NOMO-1 (cell line): ENCODE measurements around the gene CALD1.

Experiments used
- DNase-seq, 2 experiments: peaks; one replicate each; lab custom pipeline; 2025; ENCODE audit not compliant: unreplicated experiment in 2 of 2; lab: John Stamatoyannopoulos, UW

CALD1 gene

DNA sequence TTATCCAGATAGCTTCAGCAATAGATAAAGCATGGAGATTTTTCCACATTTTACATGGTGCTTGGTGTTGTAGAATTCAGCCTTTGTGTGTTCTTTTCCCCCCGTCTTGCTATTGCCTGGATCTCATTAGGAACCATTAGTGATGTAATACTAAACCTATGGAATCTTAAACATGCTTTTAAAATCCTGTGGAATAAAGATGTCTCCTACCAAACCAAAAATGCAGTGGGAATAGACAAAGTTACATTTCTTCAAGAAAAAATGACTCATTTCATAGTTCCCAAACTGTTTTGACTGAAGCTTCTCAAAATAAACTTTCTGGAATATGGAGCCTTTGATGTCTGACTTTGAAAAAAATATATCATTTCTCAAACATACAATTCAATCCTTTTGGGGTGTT, 44.0 kb downstream of the CALD1 start:
- no peak for DNase-seq

DNA sequence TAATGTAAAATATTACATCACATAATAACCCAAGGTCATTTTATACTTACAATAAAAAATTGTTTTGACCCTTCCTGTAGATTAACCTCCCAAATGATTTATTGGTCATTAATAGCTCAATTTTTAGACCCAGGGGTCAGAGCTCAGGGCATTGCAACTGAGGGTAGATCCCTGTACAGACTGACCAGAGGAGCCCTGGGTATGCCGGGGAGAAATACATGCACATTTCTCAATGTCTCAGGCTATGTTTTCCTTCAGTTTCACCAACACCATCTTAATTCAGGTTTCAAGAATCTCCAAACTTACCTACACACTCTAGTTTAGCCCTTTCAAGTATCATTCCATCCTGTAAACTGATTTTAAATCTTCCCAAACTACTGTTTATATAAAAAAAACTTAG, 46.2 kb downstream of the CALD1 start:
- no peak for DNase-seq

DNA sequence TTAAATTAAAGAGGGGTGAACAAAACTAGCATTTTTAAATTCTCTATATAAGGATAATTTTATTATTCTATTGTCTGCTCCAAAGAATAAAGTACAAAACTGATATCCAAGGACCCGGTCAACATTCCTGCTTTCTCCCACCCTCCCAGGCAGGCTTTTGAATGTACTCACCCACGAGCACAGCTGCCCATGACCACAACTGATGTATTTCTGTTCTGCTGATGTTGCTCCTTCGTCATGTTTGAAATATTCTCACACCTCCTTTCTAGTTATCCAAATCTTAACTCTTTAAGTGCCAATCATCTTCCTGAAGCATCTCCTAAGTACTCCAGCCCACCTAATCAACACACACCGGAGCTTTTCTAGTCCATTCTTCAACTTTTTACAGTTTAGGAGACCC, 46.7 kb downstream of the CALD1 start:
- no peak for DNase-seq

DNA sequence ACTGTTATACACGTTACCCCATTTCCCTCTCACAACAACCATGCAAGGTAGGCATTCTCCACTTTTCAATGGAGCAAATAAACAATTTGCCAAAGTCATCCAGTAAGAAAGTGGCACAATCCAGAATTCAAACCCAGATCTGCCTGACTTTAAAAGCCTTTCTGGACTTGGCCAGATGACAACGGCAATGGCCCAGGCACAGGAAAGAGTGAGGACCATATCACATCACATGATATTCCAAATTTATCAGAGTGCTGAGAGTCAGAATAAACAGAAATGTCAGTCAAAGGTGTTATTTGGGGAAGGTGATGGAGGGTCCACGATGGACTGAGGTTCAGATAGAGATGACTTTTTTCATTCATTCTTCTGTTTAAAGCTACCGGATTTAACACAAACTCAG, 48.0 kb downstream of the CALD1 start:
- no peak for DNase-seq

DNA sequence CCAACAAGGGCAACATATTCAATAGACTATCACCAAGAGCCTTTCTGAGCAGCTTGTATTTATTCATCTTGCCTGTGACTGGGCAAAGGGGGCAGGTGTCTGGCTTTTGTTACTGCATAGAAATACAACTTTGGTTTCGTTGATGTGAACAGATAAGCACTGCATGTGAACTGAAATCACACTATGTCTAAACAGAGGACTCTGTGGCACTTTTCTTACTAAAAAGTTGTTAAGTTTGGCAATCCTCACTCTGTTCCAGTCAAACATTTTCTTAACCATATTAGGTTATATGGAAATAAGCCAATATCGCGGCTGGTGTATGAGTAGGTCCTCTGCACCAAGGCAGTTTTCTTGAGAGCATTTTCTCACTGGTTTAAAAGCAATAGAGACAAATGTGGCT, 48.5 kb downstream of the CALD1 start:
- DNase-seq = no peak

DNA sequence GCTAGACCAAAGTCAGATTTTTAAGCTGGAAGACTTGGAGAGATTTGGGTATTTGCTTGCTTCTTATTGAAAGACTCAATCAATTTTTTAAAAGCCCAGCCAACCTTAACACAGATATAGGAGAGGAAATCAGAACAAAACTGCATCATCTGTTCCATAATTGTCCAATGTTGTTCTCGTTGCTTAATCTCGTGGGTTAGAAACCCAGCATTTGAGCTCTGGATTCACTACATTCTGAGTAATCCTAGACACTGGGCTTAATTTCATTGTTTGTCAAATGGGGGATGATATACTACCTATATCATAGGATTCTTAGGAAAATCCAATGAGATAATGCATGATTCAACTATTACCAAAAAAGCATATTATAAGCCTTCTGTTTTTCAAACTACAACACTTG, 48.9 kb downstream of the CALD1 start:
- DNase-seq = no peak

DNA sequence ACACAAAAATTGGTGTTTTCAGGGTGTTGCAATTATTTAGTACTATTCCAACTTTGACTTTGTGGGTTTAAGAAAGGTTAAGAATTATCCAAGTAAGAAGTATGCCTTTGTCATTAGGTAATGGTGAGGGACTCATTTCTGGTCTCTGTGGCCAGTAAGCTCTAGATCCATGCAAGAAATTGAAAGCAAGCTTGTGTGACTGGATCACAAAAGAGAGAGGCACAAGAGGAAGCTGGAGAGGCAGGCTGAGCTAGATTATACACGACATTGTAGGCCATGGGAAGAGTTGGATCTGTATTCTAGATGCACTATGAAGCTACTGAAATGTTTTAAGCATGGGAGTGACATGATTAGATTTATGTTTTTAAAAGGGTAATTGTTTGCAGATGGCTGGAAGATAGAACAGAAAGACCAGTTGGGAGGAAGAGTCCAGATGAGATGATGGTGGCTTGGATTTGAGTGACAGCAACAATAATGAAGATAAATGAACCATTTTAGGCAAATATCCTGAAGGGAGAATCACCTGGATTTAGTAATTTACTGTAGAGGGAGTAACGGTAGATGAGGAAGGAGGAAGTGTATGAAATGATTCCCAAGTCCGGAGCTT, 50.0 kb downstream of the CALD1 start:
- DNase-seq = no peak

DNA sequence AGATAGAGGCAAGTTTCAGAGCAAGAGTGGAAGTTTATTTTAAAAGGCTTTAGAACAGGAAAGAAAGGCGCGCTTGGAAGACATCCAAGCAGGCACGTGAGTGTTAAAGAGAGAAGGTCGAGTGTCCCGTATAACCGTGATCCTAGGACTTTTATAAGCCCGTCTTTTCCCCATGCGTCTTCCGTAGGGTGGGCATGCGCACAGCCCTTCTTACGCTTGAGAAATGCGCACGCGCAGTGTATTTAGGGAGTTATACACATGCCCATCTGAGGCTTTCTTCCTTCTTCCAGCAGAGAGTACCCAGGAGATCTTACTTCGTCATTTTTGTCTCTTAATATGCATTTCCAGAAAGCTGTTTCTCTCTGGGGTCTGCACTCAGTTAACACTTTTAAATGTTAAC, 52.4 kb downstream of the CALD1 start:
- DNase-seq = no peak

DNA sequence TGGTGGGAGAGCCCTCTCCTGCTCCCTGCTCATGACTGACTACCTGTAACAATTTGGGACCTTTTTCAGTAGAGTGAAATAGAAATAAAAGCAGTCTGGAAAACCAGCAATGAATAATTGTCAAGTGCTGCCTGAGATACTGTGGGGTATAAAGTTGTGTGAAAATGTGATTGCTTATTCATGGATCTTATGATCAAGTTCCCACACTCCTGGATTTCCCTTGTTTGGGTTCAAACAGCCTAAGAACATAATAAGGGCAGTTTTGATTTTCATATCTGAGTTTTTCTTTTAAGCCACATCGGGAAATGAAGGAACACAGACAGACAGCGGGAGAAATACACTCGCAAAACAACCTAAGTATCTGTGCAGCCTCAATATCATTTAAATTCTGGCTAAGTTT, 52.9 kb downstream of the CALD1 start:
- DNase-seq = no peak

DNA sequence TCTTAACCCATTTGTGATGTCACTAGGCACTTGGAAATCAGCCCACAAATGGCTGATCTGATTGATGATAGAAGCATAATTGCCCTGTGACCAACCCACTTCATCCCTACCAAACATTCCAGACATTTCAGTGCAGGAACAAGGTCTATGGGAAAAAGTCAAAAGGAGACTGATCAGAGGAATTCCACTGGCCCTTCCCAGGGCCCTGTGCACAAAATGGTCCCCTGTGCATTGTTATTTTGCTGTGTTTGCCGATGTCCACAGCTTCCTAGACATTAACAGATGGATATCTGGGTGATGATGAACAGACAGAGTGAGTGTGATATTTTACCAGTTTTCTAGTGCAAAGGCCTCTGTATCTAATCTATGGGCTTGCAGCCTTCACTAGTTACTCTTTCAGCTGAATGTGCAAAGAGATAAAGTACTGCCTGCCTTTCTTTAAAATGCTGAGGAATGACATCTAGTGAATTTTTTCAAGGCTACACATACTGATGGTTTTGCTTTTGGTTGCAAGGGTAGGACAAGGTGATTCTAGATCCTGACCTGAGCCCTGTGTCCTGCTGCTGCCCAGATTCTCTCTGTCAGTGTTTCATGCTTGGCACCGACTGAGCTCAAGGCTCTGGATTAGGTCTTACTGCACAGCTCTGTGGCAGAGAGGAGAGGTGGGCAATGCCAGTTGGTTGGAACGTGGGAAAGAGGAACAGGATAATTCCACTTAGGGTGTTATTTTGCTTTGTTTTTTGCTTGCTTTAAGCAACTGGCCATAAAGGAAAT, 55.4 kb downstream of the CALD1 start:
- no peak for DNase-seq

DNA sequence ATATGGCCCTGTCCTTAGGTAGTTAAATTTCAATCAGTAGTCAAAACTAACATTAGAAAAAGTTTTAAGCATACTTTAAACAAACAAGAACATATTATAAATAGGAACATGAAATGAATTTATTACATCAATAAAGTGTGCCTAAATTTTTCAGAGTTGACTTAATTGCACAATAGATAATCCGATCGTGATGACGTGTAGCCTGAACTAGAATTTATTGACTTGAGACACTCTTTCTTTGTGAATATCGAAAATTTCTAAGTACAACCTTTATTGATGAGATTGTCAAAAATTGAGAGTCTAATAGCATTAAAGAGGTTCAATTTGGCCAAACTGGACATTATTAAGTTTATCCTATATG, 56.0 kb downstream of the CALD1 start:
- no peak for DNase-seq

DNA sequence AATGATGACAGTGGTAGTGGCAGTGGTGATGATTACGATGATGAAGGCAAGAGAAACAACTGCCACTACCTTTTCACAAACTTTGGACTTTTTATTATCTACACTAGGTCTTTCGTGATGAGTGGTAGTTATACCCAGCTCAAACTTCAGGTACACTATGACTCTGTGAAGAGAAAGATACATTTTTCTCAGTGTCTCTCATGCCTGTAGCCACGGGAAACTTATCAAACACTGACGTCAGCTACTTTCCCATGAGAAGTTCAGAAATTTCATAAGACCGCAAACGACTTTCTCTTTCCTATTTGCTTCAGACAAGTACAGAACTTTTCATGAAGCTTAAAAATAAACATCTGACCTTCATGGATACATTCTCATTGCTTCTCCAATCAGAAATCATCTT, 57.0 kb downstream of the CALD1 start:
- DNase-seq = no peak

DNA sequence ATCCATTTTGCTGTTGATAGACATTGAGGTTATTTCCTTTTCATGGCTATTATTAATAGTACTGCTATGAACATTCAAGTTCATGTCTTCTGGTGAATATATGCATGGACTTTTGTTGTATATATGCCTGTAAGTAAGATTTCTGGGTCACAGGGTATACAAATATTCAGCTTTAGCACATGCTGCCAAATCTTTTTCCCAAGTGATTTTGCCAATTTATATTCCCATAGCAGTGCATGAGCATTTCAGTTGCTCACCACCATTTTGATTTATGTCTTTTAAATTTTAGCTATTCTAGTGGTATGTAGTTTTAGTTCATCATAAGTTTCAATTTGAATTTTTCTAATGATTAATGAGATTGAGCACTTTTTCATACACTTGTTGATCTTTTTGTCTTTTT, 59.9 kb downstream of the CALD1 start:
- DNase-seq = no peak

DNA sequence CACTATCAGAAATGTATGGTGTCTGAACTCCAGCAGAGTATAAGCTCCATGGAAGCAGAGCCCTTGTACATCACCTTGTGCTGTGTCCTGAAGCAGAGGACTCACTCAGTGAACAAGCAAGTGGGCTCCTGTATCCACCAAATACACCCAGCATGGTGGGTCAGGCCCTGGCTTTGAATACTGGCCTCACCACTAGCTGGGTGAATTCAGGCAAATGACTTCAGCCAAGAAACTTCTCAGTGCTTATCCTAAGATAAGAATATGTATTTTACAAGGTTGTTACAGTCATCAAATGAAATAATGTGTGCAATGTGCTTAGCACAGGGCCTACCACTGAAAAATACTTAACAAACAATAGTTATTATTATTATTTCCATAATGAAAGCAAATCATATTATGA, 62.6 kb downstream of the CALD1 start:
- no peak for DNase-seq

DNA sequence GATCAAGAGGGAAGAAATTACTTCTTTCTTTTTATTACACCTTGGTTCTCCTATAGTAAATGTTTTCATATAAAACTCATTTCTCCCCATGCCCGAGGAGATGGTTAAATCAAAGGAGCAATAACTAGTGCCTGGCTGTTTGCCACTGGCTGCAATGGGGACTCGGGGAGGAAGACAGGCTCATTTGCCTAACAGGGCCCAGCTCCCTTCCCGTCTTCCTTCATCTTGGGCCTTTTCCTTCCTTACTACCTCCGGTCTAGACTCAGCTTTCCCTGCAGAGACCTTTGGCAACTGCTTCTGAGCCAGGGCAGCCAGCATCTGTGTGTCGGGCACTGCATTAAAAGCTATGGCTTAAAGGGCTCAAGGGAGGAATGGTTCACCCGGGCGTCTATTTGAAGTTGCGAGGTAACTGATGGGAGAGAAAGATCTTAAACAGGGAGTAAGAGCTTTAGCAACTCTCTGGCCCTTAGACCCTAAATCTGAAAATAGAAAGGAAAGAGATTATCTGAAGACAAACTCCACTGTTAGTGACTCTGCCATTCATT, 63.5 kb downstream of the CALD1 start:
- no peak for DNase-seq

DNA sequence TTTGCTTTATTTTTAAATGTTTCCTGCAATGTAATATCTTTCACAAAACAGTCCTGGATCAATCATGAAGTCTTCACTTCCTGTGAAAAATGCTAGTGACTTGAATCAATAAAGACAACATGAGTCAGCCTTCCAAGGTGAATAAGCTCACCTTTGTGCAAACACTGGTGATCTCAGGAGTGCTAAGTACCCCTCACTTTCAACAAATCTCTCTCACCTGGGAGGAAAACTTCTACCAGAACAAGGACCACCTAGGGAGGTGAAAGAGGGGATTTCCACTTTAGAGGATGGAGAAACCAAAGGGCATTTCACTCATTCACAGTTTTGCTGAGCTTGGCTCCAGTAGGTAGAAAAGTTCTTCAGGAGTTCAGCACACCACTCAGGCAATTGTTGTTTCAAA, 64.8 kb downstream of the CALD1 start:
- DNase-seq = no peak

DNA sequence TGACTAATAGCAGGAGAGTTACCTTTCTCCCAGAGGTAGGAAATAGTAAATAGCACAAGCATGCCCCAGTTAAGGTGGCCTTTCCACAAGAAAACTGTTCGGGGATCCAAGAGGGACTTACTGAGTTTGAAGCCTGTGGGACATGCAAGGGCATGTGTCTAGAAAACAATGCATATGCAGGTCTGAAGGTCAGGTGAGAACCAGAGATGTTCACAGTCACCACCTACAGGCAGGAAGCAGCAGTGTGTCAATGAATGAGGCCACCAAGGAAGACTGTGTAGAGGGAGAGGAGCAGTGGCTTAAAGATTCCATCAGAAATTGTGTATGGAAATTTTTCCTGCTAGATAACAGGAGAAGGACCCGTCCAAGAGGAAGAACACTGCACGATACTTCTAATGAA, 66.0 kb downstream of the CALD1 start:
- DNase-seq = no peak

DNA sequence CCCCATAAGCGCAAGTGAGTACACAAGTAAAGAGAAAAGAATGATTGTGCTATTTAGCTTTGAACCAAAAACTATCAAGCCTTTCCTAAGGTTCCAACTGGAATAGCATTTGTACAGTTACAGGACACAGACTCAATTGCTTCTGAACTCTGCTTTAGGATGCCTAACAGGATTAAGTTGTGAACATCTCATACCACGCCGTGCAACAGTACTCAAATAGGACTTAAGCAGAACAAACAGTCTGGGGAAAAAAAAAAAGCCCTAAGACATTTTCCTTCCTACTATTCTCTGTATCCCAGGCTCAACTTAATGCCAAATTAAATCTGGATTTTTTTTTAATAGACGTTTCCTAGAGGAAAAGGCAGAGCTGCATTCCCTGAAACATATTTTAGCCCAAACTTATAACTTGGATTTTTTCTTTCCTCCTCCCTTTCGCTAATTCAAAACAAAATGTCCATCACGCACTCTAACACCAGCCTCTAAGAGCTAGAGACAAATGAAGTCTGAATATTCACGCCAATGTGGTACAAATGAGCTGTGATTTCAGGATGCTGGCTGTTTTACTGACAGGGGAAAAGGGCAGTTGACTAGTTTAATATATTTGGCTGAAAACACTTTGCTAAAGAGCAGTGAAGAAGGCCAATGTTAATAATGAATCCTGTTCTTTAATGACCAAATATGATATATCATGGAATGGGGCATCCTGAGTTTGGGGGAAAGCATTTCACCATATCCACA, 68.6 kb downstream of the CALD1 start:
- no peak for DNase-seq

DNA sequence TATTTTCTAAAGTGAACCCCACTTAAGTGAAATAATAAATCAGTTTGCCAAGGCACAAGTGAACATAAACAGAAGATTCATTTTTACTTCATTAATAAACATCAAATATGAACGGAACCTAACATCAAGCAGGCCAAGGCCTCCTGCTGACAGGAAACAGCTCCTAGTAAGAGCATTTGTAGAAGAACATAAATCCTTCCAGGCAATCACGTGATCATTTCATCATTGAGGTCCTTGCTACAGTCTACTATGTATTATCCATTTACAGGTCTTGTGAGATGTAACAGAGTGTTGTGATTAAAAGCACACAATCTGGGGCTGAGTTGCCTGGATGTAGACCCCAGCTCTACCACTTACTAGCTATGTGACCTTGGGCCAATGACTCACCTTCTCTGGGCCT, 70.6 kb downstream of the CALD1 start:
- no peak for DNase-seq

DNA sequence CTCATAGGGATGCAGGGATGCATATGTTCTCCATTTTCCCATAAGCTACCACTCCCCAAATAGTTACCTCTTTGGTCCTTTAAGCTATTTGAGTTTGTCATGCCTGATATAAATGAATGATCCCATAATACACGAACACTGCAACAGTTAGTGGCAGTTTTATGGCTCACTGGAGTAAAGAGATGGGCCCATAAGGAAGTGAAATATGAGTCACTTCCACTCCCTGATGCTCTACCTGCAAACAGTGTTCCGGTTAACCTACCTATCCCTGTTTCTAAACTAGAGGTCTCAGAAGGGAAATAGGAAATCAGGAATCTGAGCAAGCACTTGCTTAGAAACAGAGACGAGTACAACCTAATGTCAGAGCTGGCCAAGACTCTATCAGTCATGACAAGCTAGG, 71.7 kb downstream of the CALD1 start:
- DNase-seq = no peak

DNA sequence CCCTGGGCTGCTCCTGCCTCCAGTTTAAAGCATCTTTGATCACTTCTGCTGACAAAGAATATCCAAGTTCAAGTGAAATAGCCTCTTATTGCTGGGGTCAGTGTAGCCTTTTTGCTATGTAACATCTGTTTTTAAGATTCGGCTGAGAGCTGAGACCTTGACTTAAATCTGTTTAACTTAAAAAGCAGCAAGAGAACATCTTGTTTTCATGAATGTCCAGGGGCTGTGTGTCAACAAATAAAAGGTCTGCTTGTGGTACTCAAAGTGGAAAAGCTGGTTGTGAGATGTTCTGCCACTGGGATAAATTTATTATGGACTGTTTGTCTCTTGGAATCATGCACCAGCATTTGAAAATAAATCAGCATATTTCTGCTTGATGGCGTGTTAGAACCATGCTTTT, 73.2 kb downstream of the CALD1 start:
- no peak for DNase-seq

DNA sequence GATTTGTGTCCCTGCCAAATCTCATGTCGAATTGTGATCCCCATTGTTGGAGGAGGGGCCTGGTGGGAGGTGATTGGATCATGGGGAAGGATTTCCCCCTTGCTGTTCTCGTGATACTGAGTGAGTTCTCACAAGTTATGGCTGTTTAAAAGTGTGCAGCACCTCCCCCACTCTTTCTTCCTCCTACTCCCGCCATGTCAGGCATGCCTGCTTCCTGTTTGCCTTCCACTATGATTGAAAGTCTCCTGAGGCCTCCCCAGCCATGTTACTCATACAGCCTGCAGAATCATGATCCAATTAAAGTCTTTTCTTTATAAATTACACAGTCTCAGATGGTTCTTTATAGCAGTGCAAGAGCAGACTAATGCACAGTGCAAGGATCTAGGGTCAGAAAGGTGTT, 75.4 kb downstream of the CALD1 start:
- no peak for DNase-seq
